GM19239 (cell line): ENCODE data around the gene MYH14.
"Not testable (repeated sequence)": the region's sequence is repeated elsewhere in the genome, so short reads cannot be mapped to it uniquely, and the experiment has no call there.

ENCODE experiments used
- DNase-seq: peaks from one replicate; pipeline ENCODE4 v3.0.0; 2011; ENCODE audit warnings: low spot score; ENCODE audit not compliant: insufficient read length
- FAIRE-seq: peaks from 2 replicates; lab custom pipeline; 2011; peaks lifted over from hg19 to GRCh38; lab: Jason Lieb, UNC

MYH14 gene

GRCh38 chr19:50222691-50223438 lies 19.4 kb downstream of the MYH14 start:
- FAIRE-seq: no peak
- DNase-seq: no peak

GRCh38 chr19:50223439-50223716 lies 20.0 kb downstream of the MYH14 start:
- FAIRE-seq (no peak), DNase-seq (no peak)

- DNase-seq (no peak), FAIRE-seq (no peak)
Measured at GRCh38 chr19:50224986-50225747, 21.7 kb downstream of the MYH14 start.

DNA sequence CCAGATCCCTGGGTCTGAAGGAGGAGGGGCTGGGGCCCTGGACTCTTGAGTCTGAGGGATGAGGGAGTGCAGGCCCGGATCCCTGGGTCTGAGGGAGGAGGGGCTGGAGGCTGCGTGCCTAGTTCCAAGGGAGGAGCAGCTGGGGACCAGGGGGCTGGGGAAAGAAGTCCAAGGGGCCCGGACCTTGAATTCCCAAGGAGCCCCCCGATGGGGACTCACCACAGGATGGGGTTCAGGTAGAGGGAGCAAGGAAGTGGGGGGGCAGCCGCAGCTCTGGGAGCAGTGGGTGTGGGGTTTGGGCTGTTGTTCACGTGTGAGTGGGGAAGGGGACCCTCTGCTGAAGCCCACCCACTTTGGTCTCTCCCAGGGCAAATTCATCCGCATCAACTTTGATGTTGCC lies 23.1 kb downstream of the MYH14 start:
- DNase-seq: no peak
- no peak for FAIRE-seq

- not testable (repeated sequence) for FAIRE-seq, DNase-seq
Measured at GRCh38 chr19:50228153-50228552, 24.7 kb downstream of the MYH14 start.

DNA sequence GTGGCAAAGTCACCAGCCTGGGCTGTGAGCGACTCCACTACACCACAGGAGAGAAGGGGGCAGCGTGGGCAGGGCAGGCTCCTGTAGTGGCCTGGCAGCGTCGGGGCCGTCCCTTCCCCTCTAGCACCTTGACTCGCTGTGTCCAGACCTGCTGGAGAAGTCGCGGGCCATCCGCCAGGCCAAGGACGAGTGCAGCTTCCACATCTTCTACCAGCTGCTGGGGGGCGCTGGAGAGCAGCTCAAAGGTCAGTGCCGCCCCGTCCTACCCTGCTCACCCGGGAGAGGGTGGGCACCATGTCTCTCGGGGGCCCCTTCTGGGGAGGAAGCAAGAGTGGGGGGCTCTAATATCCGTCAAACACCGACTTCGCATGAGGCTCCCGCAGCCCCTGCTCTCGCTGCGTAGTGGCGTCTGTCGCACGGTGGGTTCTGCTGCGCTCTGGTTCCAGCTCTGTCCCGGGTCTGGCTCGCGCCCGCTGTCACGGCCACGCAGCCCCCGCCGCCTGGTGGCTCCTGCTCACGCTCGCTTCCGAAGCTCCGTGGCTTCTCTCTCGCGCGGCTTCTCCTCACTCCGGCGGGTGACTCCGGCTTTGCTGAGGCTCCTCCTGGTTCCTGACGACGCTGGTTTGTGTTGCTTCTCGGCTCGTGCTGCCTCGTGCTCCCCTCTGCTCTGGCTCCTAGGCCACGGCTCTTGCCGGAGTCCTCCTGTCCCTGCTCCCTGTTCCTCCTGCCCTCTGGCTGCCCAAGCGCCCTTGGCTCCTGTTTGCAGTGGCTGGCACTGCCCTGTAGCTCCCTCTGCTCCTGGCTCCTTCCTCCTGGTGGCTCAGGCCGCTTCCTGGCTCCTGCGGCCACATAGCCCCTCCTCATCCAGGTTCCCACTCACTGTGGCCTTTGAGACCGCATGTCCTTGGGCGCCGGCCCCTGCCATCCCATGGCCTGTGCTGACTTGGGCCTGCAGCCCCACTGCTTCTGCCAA lies 27.2 kb downstream of the MYH14 start:
- FAIRE-seq (no peak), DNase-seq (no peak)

DNA sequence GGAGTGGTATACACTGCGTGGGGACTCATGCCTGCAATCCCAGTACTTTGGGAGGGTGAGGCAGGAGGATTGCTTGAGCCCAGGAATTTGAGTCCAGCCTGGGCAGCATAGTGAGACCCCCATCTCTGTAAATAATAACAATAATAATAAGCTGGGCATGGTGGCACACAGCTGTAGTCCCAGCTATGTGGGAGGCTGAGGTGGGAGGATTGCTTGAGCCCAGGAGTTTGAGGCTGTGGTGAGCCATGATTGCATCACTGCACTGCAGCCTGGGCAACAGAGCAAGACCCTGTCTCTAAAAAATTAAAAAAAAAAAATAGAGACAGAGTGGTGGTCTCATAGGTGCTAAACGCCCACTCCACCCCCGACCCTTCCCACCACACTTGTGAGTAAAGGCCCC lies 28.0 kb downstream of the MYH14 start:
- DNase-seq, FAIRE-seq: not testable (repeated sequence)

- FAIRE-seq (no peak), DNase-seq (no peak)
Measured at GRCh38 chr19:50231821-50232220, 28.4 kb downstream of the MYH14 start.

DNA sequence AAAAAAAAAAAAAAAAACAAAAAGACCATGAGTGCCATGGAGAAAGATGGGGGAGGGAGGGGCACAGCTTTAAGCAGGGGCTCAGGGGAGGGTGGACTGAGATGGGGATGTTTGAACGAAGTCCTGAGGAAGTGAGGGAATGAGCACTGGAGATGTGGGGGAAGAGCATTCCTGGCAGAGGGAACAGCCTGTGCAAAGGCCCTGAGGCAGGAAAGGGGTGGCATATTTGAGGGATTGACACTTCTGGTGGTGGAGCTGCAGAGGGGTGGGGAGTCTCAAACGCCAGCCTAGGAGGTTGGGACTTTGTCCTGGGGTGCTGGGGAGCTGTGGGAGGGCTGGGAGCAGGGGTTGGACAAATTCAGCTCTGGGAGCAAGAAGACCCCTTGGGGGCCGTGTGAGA lies 29.2 kb downstream of the MYH14 start:
- FAIRE-seq (no peak), DNase-seq (no peak)

GRCh38 chr19:50233308-50233910 lies 30.0 kb downstream of the MYH14 start:
- FAIRE-seq: no peak
- DNase-seq: no peak

GRCh38 chr19:50237493-50237892 lies 34.1 kb downstream of the MYH14 start:
- FAIRE-seq, DNase-seq: not testable (repeated sequence)

DNA sequence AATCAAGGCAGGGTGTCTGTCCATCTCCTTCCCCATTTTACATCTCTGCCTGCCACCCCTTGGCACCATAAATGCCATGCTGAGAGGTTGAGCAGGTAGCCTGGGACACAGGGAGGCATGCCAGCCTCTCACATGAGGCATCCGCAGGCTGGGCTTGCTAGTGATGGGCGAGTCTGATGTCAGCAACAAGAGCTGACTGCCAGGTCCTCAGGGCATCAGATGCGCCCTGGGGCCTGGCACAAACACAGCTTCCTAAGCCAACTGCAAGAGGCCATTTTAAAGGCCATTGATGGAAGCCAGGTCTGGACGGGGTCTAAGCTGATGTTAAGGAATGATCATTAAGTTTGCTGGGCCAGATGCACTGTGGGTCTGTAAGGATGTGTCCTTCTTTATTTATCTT lies 34.6 kb downstream of the MYH14 start:
- FAIRE-seq: no peak
- DNase-seq: no peak

DNA sequence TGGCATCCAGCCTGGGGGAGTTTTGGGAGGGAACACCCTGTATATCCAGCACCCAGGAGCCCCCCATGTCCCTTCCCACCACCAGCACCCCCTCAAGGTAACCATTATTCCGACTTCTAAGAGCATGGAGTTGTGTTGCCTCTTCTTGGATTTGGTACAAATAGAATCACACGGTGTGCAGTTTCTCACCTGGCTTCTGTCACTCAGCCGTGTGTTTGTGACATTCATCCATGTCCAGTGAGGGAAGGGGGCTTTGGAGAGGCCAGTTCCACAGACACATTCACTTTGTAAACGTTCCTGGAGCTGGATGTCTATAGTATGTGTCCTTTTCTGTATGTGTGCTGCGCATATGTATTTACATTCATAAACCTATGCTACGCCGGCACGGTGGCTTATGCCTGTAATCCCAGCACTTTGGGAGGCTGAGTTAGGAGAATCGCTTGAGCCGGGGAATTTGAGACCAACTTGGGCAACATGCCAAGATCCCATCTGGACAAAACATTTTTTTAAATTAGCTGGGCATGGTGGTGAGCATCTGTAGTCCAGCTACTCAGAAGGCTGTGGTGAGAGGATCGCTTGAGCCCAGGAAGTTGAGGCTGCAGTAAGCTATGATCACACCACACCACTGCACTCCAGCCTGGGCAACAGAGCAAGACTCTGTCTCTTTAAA lies 36.6 kb downstream of the MYH14 start:
- FAIRE-seq (no peak), DNase-seq (no peak)

DNA sequence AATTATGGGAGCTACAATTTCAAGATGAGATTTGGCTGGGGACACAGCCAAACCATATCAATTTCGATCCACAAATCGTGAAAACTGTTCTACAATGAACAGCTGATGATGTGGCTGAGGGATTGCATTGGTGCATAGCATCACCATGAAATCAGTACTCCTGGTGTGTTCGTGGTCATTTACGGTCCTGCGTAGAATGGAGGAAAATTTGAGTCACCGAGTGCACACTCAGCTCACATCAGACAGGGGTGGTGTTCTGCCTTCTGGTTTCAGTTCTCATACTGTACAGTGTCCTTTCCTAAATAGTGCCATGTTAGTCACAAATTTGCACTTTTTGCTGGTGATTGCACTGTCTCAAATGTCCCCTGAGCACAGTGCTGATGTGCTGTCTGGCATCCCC lies 39.2 kb downstream of the MYH14 start:
- no peak for DNase-seq

DNA sequence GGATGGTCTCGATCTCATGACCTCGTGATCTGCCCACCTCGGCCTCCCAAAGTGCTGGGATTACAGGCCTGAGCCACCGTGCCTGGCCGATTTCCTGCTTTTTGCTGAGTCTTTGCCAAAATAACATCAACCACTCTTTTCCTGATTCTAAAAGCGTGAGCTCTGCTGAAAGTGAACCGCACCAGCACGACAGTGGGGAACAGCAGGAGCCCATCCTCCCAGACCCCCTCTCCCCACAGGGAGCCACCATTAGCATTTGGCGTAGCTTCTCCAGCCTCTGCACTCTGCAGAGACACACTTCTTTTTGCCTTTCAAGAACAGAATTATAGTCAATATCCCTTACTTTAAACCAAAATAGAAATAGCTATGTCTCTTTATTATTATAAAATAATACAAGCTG lies 41.3 kb downstream of the MYH14 start:
- DNase-seq: no peak
- FAIRE-seq: no peak

More for the DNA sequence above, 39.2 kb downstream of the MYH14 start:
- no peak for FAIRE-seq

- FAIRE-seq: no peak
- no peak for DNase-seq
Measured at GRCh38 chr19:50248413-50248812, 45.0 kb downstream of the MYH14 start.

DNA sequence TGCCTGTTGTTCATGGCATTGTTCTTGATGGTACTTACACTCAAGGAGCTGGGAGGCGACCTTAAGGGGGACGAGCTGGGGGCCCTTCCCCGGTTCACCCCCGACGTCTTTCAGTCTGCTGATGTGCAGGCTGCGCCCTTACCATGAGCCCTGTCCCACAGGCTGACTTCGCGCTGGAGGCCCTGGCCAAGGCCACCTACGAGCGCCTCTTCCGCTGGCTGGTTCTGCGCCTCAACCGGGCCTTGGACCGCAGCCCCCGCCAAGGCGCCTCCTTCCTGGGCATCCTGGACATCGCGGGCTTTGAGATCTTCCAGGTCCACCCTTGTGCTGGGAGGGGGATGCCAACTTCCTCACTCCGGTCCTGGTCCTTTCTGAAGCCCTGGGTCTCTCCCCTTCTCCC lies 45.4 kb downstream of the MYH14 start:
- FAIRE-seq (no peak), DNase-seq (no peak)

DNA sequence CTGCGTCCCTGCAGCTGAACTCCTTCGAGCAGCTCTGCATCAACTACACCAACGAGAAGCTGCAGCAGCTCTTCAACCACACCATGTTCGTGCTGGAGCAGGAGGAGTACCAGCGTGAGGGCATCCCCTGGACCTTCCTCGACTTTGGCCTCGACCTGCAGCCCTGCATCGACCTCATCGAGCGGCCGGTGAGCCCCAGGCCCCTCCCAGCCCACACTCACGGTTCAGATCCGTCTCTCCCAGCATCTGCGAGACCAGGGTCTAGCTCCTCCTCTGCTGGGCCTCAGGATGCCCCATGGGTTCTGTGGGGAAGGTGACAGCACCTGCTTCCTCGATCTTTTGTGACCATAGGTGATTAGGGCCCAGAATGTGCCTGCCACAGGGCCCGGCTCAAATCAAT lies 46.2 kb downstream of the MYH14 start:
- DNase-seq (no peak), FAIRE-seq (no peak)

GRCh38 chr19:50250450-50251136 lies 47.2 kb downstream of the MYH14 start:
- no peak for FAIRE-seq
- no peak for DNase-seq
